Glutamatergic neuron (in vitro differentiated cells): Measurements from ENCODE around the gene ABCA2. TPM values are rescaled to one million over a fixed set of nuclear protein-coding genes. Genes with fewer than 3 reads are reported as not detected.

ENCODE experiments used
- DNase-seq: peaks from one replicate; pipeline ENCODE4 v3.0.0; 2022
- H3K27ac Mint-ChIP-seq: one replicate; pipeline ENCODE4 v1.8.0; 2020; ENCODE audit warnings: mild to moderate bottlenecking, mixed read lengths, inconsistent platforms; ENCODE audit not compliant: unreplicated experiment
- H3K27me3 Mint-ChIP-seq: one replicate; pipeline ENCODE4 v1.8.0; 2020; ENCODE audit warnings: mild to moderate bottlenecking, moderate library complexity, mixed read lengths, inconsistent platforms; ENCODE audit not compliant: unreplicated experiment
- H3K36me3 Mint-ChIP-seq: one replicate; pipeline ENCODE4 v1.8.0; 2020; ENCODE audit warnings: mild to moderate bottlenecking, mixed read lengths, inconsistent platforms; ENCODE audit not compliant: unreplicated experiment
- H3K4me1 Mint-ChIP-seq: one replicate; pipeline ENCODE4 v1.8.0; 2020; ENCODE audit warnings: mild to moderate bottlenecking, low read depth, mixed read lengths, inconsistent platforms; ENCODE audit not compliant: unreplicated experiment
- H3K4me3 Mint-ChIP-seq: one replicate; pipeline ENCODE4 v1.8.0; 2020; ENCODE audit warnings: mild to moderate bottlenecking, mixed read lengths, inconsistent platforms; ENCODE audit not compliant: unreplicated experiment
- H3K9me3 Mint-ChIP-seq: one replicate; pipeline ENCODE4 v1.8.0; 2020; ENCODE audit warnings: mild to moderate bottlenecking, moderate library complexity, mixed read lengths, inconsistent platforms; ENCODE audit not compliant: unreplicated experiment
- total RNA-seq: library from RNA; stranded (reverse); fragmentation: NEBNext Ultra II Directional; extraction: Animal tissue kit (Norgen Biotek cat#: 25700); gene quantifications from one replicate; pipeline ENCODE4 v1.2.1, GENCODE V29; 2021; ENCODE audit not compliant: unreplicated experiment
- TF ChIP-seq, protein P1 (sequence below): fragments of 200-600 bp; sonication (generic); IDR thresholded peaks from one replicate; pipeline ENCODE4 v1.5.0; 2021; ENCODE audit not compliant: partially characterized antibody, unreplicated experiment

The ABCA2 gene
- total RNA-seq, 1 donor from 2014 or later: 70.7 TPM

DNA sequence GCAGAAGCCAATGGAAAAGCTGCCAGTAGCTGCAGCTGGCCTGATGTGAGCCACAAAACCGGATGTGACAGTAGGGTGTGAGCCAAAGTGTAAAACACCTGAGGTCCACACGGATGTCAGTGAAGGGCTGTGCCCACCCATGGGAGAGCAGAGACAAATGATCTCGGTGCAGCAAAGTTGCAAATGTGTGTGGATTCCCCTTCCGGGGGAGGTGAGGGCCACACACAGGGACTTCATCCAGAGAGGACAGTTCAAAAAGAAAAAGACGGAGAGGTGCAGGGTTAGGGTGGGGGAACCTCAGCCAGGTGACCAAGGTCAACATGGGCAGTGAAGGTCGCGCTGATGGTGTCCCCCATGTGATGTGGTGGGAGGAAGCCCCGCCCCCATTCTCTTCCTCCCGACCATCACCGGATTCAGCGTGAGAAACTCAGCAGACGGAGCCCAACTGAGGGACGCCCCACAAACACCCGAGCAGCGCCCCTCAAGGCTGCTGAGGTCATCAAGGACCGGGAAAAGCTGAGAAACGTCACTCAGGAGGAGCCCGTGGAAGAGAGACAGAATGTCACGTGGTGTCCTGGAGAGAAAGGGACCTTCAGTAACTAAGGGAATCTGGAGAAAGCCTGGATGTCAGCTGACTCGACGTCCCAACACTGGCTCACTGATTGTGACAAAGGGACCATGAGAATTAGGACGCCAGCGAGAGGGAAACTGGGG, 62.1 kb downstream of the ABCA2 start:
- TF ChIP-seq, protein P1, sequence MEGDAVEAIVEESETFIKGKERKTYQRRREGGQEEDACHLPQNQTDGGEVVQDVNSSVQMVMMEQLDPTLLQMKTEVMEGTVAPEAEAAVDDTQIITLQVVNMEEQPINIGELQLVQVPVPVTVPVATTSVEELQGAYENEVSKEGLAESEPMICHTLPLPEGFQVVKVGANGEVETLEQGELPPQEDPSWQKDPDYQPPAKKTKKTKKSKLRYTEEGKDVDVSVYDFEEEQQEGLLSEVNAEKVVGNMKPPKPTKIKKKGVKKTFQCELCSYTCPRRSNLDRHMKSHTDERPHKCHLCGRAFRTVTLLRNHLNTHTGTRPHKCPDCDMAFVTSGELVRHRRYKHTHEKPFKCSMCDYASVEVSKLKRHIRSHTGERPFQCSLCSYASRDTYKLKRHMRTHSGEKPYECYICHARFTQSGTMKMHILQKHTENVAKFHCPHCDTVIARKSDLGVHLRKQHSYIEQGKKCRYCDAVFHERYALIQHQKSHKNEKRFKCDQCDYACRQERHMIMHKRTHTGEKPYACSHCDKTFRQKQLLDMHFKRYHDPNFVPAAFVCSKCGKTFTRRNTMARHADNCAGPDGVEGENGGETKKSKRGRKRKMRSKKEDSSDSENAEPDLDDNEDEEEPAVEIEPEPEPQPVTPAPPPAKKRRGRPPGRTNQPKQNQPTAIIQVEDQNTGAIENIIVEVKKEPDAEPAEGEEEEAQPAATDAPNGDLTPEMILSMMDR: no peak
- DNase-seq: no peak
- Mint-ChIP-seq H3K27ac (no peak overlapping the region), H3K36me3 (no peaks in the 10 kb centered on the region), H3K27me3 (peaks cover 4% of the 10 kb centered on the region), H3K4me3 (peak overlapping the region; percentile 12), H3K9me3 (peaks cover 2% of the 10 kb centered on the region), H3K4me1 (peaks cover 7% of the 10 kb centered on the region)

DNA sequence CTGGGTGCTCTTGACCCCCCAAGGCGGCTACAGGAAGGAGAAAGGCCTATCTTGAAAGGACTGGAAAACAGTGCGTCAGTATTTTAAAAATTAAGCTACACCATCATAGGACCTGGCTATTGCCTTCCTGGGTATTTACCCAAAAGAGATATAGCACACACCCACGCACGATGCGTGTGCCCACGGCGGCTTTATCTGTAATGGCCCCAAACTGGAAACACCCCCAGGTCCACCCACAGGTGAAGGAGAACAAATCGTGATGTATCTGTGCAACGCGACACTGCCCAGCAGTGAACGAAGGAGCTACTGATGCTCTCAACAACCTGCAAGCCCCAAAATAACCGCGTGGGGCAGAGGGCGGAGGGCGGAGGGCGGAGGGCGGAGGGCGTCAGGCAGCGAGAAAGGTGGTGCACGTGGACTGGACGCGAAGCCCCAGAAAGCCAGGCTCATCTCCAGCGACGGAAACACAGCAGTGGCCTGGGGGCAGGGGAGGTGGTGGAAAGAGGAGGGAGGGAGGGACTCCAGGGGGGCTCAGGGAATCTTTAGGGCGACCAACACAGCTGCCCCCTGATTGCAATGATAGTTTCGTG, 63.1 kb downstream of the ABCA2 start:
- no peak overlapping the region for H3K4me3 Mint-ChIP-seq
- peaks cover 7% of the 10 kb centered on the region for H3K4me1 Mint-ChIP-seq
- H3K9me3 Mint-ChIP-seq: peaks cover 2% of the 10 kb centered on the region
- peaks cover 4% of the 10 kb centered on the region for H3K27me3 Mint-ChIP-seq
- DNase-seq: no peak
- no peak overlapping the region for H3K27ac Mint-ChIP-seq
- TF ChIP-seq, protein P1: no peak
- H3K36me3 Mint-ChIP-seq: no peaks in the 10 kb centered on the region

DNA sequence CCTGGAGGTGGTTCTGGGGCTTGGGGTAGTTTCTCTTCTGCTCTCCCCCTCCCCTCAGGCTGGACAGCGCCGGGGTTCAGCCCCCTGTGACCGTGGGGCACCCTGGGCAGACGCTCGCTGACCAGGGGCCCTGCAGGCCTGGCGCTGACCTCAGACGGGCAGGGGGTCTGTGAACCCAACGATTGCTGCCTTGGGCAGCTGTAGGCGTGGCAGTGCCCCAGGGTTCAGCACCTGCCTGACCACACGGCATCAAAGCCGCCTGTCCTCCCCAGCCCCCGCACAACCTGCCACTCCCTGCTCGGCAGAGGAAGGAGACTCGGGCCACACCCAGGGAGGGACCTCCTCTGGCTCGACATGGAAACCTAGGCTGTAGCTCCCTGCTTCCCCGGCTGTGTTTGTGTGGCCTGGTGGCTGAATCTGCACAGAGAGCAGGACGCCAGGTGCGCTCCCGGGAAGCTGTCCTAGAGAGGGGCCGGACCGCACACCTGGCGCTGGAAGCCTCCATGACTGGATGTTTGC, 63.8 kb downstream of the ABCA2 start:
- H3K27me3 Mint-ChIP-seq: peaks cover 4% of the 10 kb centered on the region
- no peaks in the 10 kb centered on the region for H3K36me3 Mint-ChIP-seq
- peaks cover 2% of the 10 kb centered on the region for H3K9me3 Mint-ChIP-seq
- H3K4me1 Mint-ChIP-seq: peaks cover 7% of the 10 kb centered on the region
- no peak overlapping the region for H3K4me3 Mint-ChIP-seq
- no peak overlapping the region for H3K27ac Mint-ChIP-seq
- no peak for DNase-seq
- TF ChIP-seq, protein P1: no peak

DNA sequence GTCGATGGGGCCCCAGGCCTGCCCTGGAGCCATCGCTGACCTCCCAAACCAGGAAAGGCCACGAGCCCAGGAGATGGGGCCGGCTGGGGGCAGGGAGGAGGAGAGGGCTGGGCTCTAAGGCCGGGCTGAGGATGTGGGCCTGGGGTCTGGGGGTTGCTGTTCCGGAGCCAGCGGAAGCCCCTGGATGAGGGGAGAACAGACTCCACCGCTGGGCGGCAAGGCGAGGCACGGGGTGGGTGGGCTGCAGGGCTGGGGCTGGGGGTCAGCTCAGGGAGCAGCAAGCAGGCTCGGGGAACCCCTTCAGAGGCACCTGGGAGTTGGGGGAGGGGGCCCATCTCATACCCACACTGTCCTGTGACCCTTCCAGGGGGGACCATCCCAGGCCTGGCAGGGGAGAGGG, 64.3 kb downstream of the ABCA2 start:
- H3K9me3 Mint-ChIP-seq: peaks cover 2% of the 10 kb centered on the region
- no peaks in the 10 kb centered on the region for H3K36me3 Mint-ChIP-seq
- no peak overlapping the region for H3K27ac Mint-ChIP-seq
- H3K27me3 Mint-ChIP-seq: peaks cover 4% of the 10 kb centered on the region
- TF ChIP-seq, protein P1: no peak
- DNase-seq: no peak
- no peak overlapping the region for H3K4me3 Mint-ChIP-seq
- peaks cover 7% of the 10 kb centered on the region for H3K4me1 Mint-ChIP-seq

DNA sequence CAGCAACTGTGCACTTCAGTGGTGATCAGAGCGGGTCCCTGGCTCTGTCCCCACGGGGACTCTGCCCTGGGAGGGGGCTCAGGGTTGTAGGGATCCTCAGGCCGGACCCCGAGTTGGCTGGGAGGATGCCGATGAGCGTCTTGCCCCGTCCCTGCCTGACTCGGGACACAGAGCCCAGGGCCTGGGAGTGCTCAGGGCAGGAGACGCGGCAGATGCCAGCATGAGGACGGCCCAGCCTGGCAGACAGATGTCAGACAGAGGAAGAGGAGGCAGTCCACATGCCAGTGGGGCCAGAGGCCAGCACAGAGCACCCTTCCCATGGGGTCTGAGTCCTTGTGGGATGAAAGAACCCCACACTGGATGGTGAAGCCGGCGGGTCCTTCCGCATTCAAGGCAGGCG, 64.7 kb downstream of the ABCA2 start:
- peaks cover 4% of the 10 kb centered on the region for H3K27me3 Mint-ChIP-seq
- H3K9me3 Mint-ChIP-seq: peaks cover 2% of the 10 kb centered on the region
- H3K27ac Mint-ChIP-seq: peak overlapping the region; percentile 84
- H3K4me1 Mint-ChIP-seq: peaks cover 7% of the 10 kb centered on the region
- no peak for DNase-seq
- H3K4me3 Mint-ChIP-seq: no peak overlapping the region
- H3K36me3 Mint-ChIP-seq: no peaks in the 10 kb centered on the region
- TF ChIP-seq, protein P1: no peak
